Esophagus muscularis mucosa (tissue), 4 donors: Measurements from ENCODE around the gene HMGA1. TPM values are rescaled to one million over a fixed set of nuclear protein-coding genes. Genes with fewer than 3 reads are reported as not detected.

ENCODE experiments used
- DNase-seq: peaks from one replicate; pipeline ENCODE4 v3.0.0-alpha.2; 2017; ENCODE audit errors: extremely low spot score
- H3K27ac ChIP-seq, 4 donors: fragments of 200-600 bp; sonication (generic); replicated peaks in 1 of 4; 1 replicate in 3 of 4; 2 replicates in 1 of 4; pipeline ENCODE4 v1.5.1; 2016 to 2019; ENCODE audit warnings: mild to moderate bottlenecking in 1 of 4
- H3K27me3 ChIP-seq, 4 donors: fragments of 200-600 bp; sonication (generic); one replicate each; pipeline versions ENCODE4 v1.5.1 to v1.6.0; 2016 to 2019
- H3K36me3 ChIP-seq, 4 donors: fragments of 200-600 bp; sonication (generic); one replicate each; pipeline ENCODE4 v1.5.1; 2016 to 2019
- H3K4me1 ChIP-seq, 4 donors: fragments of 200-600 bp; sonication (generic); one replicate each; pipeline ENCODE4 v1.5.1; 2016 to 2019
- H3K4me3 ChIP-seq, 4 donors: fragments of 200-600 bp; sonication (generic); 1 replicate in 2 of 4; 2 replicates in 2 of 4; pipeline ENCODE4 v1.5.1; 2016 to 2019; ENCODE audit warnings: mild to moderate bottlenecking in 4 of 4, moderate library complexity in 1 of 4
- H3K9me3 ChIP-seq, 4 donors: fragments of 200-600 bp; sonication (generic); 1 replicate in 3 of 4; 2 replicates in 1 of 4; pipeline ENCODE4 v1.5.1; 2016 to 2019
- CTCF ChIP-seq, 3 experiments: fragments of 200-600 bp in 2 of 3; fragments of 450-650 bp in 1 of 3; sonication (generic) in 2 of 3; IDR thresholded peaks; one replicate each; pipeline ENCODE4 v1.5.1; 2017 to 2019; ENCODE audit warnings: antibody characterized with exemption in 3 of 3, mild to moderate bottlenecking in 2 of 3, moderate library complexity in 1 of 3
- EP300 ChIP-seq: sonication (generic); formaldehyde crosslinking; IDR thresholded peaks from one replicate; pipeline ENCODE4 v1.6.1; 2017; ENCODE audit warnings: antibody characterized with exemption
- POLR2A ChIP-seq: fragments of 450-650 bp; IDR thresholded peaks from one replicate; pipeline ENCODE4 v1.6.1; 2017; ENCODE audit warnings: antibody characterized with exemption, moderate library complexity, mild to moderate bottlenecking, low read depth
- POLR2AphosphoS5 ChIP-seq, 2 donors: sonication (generic); formaldehyde crosslinking; IDR thresholded peaks; one replicate each; pipeline ENCODE4 v1.6.1; 2017; ENCODE audit warnings: antibody characterized with exemption in 2 of 2
- WGBS: methylation state at CpG from one replicate; pipeline ENCODE4 v1.1.5; 2018; 5-methylcytosine and 5-hydroxymethylcytosine counted together
- intact Hi-C: fragments of 100-400 bp; cut with DNase I; formaldehyde crosslinking; loops from one replicate; pipeline ENCODE4 v1.15.1; 2023
- total RNA-seq, 4 donors: library from RNA; depleted of rRNA; stranded (reverse); fragments of >200 nt; gene quantifications; one replicate each; pipeline versions ENCODE4 v1.1.0 to v1.2.1, GENCODE V29; 2016

HMGA1 gene
- 10 to 100 TPM in 3 of 4 donors, 1 to 10 TPM in 1; 8.3 to 27.2 (median 17.5) TPM for total RNA-seq

GRCh38 chr6:34236443-34237315 is at the start of gene HMGA1:
Gene HMGA1 (plus strand): TSS chr6:34236873. CDS start chr6:34240781, 3,908 bp downstream.
- 0% methylated on average over 33 of the region's 91 CpGs for WGBS
- Histone ChIP-seq H3K4me1 (peaks cover 20 to 29% (median 28%) of the 10 kb centered on the region in 4 donors), H3K27me3 (no peaks in the 10 kb centered on the region), H3K27ac (peak within 1 kb of the TSS; percentile 90 to 93 (median 91)), H3K36me3 (peaks cover 4 to 13% (median 8%) of the 10 kb centered on the region in 4 donors), H3K4me3 (peak within 1 kb of the TSS; percentile 76 to 84 (median 80)), H3K9me3 (no peaks in the 10 kb centered on the region)
- TF ChIP-seq EP300 (no peak), POLR2AphosphoS5 (IDR thresholded peaks at IDR 0.05) (peak; percentile 71 to 88), CTCF (IDR thresholded peaks at IDR 0.05) (no peak), POLR2A (peak; percentile 48)
- intact Hi-C loops: no loop called here
- DNase-seq: peak; percentile 96

GRCh38 chr6:34189806-34190503 is 46.7 kb upstream of the HMGA1 start:
- Histone ChIP-seq H3K27me3 (no peaks in the 10 kb centered on the region), H3K4me1 (no peaks in the 10 kb centered on the region), H3K9me3 (no peaks in the 10 kb centered on the region), H3K4me3 (no peak overlapping the region), H3K36me3 (no peaks in the 10 kb centered on the region), H3K27ac (no peak overlapping the region)
- TF ChIP-seq POLR2AphosphoS5 (IDR thresholded peaks at IDR 0.05): no peak
- no peak for TF ChIP-seq CTCF (IDR thresholded peaks at IDR 0.05)
- no peak for TF ChIP-seq EP300
- TF ChIP-seq POLR2A: no peak
- no peak for DNase-seq
- WGBS: 83% methylated on average over 12 of the region's 12 CpGs
- intact Hi-C loops: no loop called here

- H3K27ac ChIP-seq: no peak overlapping the region
- intact Hi-C loops: no loop called here
- H3K27me3 ChIP-seq: no peaks in the 10 kb centered on the region
- no peak for DNase-seq
- H3K9me3 ChIP-seq: no peaks in the 10 kb centered on the region
- H3K4me1 ChIP-seq: no peaks in the 10 kb centered on the region
- WGBS: 89% methylated on average over 11 of the region's 14 CpGs
- TF ChIP-seq POLR2AphosphoS5 (IDR thresholded peaks at IDR 0.05) (no peak), POLR2A (no peak), EP300 (no peak), CTCF (IDR thresholded peaks at IDR 0.05) (no peak)
- H3K36me3 ChIP-seq: no peaks in the 10 kb centered on the region
- H3K4me3 ChIP-seq: no peak overlapping the region
These were observed 46.1 kb upstream of the HMGA1 start for GRCh38 chr6:34190504-34191122.

GRCh38 chr6:34194772-34195171 is 41.9 kb upstream of the HMGA1 start:
- intact Hi-C loops: loop anchor here (5.0 kb wide), 2 partner anchors 198 to 413 kb away; partner anchors contain the start of gene NUDT3
- peaks cover 4 to 12% (median 11%) of the 10 kb centered on the region in 4 donors for H3K4me1 ChIP-seq
- no peak overlapping the region for H3K4me3 ChIP-seq
- no peaks in the 10 kb centered on the region for H3K9me3 ChIP-seq
- no peaks in the 10 kb centered on the region for H3K27me3 ChIP-seq
- no peak overlapping the region for H3K27ac ChIP-seq
- 87% methylated on average over 3 of the region's 3 CpGs for WGBS
- TF ChIP-seq CTCF (IDR thresholded peaks at IDR 0.05) (no peak), POLR2AphosphoS5 (IDR thresholded peaks at IDR 0.05) (no peak), POLR2A (no peak), EP300 (no peak)
- no peak for DNase-seq
- H3K36me3 ChIP-seq: no peaks in the 10 kb centered on the region
